ENCODE data around the gene TAF6. TPM values are rescaled to one million over a fixed set of nuclear protein-coding genes. Genes with fewer than 3 reads are reported as not detected.

TAF6 gene
- total and polyA plus RNA-seq, 9 of the 15 experiments (the other 6 are each of a cell fraction or from before 2014, with no cell fraction given): 0.78 to 78.7 (median 21.3) TPM

DNA sequence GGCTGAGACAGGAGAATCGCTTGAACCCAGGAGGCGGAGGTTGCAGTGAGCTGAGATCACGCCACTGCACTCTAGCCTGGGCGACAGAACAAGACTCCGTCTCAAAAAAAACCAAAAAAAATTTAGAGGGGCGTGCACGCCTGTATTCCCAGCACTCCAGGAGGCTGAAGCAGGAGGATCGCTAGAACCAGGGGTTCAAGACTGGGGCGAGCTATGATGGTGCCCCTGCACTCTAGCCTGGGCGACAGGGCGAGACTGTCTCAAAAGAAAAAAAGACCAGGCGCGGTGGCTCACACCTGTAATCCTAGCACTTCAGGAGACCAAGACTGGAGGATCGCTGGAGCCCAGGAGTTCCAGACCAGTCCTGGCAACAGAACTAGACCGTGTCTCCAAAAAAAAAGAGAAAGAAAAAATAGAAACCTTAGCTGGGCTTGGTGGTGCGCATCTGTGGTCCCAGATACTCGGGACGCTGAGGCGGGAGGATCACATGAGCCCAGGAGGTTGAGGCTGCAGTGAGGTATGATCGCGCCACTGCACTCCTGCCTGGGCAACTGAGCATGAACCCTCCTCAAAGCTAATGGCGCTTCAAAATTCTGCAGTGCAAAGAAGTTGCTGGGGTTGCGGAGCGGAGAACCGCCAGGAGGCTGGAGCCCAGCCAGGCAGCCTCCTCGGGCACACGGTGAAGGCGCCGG, 7.2 kb upstream of the TAF6 start (continued):
- TF ChIP-seq ZNF12 (CRISPR knock-in tag; IDR thresholded peaks at IDR 0.05): 0 out of 2 replicates have a peak, but pooled peaks have one; percentile 50
- no peak for TF ChIP-seq TEAD2 (tag; IDR thresholded peaks at IDR 0.05)
- TF ChIP-seq ZNF197 (CRISPR knock-in tag; IDR thresholded peaks at IDR 0.05; ENCODE audit: low read depth): no peak
- no peak for TF ChIP-seq TARDBP (IDR thresholded peaks at IDR 0.05)
- TF ChIP-seq, protein P1, sequence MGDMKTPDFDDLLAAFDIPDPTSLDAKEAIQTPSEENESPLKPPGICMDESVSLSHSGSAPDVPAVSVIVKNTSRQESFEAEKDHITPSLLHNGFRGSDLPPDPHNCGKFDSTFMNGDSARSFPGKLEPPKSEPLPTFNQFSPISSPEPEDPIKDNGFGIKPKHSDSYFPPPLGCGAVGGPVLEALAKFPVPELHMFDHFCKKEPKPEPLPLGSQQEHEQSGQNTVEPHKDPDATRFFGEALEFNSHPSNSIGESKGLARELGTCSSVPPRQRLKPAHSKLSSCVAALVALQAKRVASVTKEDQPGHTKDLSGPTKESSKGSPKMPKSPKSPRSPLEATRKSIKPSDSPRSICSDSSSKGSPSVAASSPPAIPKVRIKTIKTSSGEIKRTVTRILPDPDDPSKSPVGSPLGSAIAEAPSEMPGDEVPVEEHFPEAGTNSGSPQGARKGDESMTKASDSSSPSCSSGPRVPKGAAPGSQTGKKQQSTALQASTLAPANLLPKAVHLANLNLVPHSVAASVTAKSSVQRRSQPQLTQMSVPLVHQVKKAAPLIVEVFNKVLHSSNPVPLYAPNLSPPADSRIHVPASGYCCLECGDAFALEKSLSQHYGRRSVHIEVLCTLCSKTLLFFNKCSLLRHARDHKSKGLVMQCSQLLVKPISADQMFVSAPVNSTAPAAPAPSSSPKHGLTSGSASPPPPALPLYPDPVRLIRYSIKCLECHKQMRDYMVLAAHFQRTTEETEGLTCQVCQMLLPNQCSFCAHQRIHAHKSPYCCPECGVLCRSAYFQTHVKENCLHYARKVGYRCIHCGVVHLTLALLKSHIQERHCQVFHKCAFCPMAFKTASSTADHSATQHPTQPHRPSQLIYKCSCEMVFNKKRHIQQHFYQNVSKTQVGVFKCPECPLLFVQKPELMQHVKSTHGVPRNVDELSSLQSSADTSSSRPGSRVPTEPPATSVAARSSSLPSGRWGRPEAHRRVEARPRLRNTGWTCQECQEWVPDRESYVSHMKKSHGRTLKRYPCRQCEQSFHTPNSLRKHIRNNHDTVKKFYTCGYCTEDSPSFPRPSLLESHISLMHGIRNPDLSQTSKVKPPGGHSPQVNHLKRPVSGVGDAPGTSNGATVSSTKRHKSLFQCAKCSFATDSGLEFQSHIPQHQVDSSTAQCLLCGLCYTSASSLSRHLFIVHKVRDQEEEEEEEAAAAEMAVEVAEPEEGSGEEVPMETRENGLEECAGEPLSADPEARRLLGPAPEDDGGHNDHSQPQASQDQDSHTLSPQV (IDR thresholded peaks at IDR 0.05): no peak; the same call in 1 of the 2 replicates
- TF ChIP-seq SRSF3 (IDR thresholded peaks at IDR 0.05; ENCODE audit: insufficient read depth, low read length): no peak
- TF ChIP-seq, protein P2, sequence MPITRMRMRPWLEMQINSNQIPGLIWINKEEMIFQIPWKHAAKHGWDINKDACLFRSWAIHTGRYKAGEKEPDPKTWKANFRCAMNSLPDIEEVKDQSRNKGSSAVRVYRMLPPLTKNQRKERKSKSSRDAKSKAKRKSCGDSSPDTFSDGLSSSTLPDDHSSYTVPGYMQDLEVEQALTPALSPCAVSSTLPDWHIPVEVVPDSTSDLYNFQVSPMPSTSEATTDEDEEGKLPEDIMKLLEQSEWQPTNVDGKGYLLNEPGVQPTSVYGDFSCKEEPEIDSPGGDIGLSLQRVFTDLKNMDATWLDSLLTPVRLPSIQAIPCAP (CRISPR knock-in tag; IDR thresholded peaks at IDR 0.05; ENCODE audit: borderline replicate concordance): no peak
- TF ChIP-seq, protein P3, sequence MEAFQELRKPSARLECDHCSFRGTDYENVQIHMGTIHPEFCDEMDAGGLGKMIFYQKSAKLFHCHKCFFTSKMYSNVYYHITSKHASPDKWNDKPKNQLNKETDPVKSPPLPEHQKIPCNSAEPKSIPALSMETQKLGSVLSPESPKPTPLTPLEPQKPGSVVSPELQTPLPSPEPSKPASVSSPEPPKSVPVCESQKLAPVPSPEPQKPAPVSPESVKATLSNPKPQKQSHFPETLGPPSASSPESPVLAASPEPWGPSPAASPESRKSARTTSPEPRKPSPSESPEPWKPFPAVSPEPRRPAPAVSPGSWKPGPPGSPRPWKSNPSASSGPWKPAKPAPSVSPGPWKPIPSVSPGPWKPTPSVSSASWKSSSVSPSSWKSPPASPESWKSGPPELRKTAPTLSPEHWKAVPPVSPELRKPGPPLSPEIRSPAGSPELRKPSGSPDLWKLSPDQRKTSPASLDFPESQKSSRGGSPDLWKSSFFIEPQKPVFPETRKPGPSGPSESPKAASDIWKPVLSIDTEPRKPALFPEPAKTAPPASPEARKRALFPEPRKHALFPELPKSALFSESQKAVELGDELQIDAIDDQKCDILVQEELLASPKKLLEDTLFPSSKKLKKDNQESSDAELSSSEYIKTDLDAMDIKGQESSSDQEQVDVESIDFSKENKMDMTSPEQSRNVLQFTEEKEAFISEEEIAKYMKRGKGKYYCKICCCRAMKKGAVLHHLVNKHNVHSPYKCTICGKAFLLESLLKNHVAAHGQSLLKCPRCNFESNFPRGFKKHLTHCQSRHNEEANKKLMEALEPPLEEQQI (IDR thresholded peaks at IDR 0.05): no peak
- TF ChIP-seq ZC3H11A (IDR thresholded peaks at IDR 0.05; ENCODE audit: low read depth, low read length): 0 out of 2 replicates have a peak, but pooled peaks have one; percentile 34
- TF ChIP-seq GABPB2 (CRISPR knock-in tag; conservative IDR thresholded peaks at IDR 0.05): no peak
- TF ChIP-seq BHLHE40 (IDR thresholded peaks at IDR 0.05; ENCODE audit: low read length): no peak
- no peak for TF ChIP-seq TGIF2 (CRISPR knock-in tag; IDR thresholded peaks at IDR 0.05)
- TF ChIP-seq, protein P4, sequence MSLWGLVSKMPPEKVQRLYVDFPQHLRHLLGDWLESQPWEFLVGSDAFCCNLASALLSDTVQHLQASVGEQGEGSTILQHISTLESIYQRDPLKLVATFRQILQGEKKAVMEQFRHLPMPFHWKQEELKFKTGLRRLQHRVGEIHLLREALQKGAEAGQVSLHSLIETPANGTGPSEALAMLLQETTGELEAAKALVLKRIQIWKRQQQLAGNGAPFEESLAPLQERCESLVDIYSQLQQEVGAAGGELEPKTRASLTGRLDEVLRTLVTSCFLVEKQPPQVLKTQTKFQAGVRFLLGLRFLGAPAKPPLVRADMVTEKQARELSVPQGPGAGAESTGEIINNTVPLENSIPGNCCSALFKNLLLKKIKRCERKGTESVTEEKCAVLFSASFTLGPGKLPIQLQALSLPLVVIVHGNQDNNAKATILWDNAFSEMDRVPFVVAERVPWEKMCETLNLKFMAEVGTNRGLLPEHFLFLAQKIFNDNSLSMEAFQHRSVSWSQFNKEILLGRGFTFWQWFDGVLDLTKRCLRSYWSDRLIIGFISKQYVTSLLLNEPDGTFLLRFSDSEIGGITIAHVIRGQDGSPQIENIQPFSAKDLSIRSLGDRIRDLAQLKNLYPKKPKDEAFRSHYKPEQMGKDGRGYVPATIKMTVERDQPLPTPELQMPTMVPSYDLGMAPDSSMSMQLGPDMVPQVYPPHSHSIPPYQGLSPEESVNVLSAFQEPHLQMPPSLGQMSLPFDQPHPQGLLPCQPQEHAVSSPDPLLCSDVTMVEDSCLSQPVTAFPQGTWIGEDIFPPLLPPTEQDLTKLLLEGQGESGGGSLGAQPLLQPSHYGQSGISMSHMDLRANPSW (CRISPR knock-in tag; IDR thresholded peaks at IDR 0.05): no peak; the same call in 1 of the 2 replicates
- TF ChIP-seq L3MBTL2 (IDR thresholded peaks at IDR 0.05): peak; percentile 85
- no peak for TF ChIP-seq MXI1 (IDR thresholded peaks at IDR 0.05; ENCODE audit: low read depth, low read length)
- TF ChIP-seq TEAD4 (IDR thresholded peaks at IDR 0.05; ENCODE audit: low read length): no peak
- no peak for TF ChIP-seq TEAD4 (CRISPR knock-in tag; IDR thresholded peaks at IDR 0.05; ENCODE audit: borderline replicate concordance)

Measured in K562 (cell line).